Measurements from ENCODE around the gene WNT3.
"Not testable (repeated sequence)": the region's sequence is repeated elsewhere in the genome, so short reads cannot be mapped to it uniquely, and the experiment has no call there.

Gene WNT3

DNA sequence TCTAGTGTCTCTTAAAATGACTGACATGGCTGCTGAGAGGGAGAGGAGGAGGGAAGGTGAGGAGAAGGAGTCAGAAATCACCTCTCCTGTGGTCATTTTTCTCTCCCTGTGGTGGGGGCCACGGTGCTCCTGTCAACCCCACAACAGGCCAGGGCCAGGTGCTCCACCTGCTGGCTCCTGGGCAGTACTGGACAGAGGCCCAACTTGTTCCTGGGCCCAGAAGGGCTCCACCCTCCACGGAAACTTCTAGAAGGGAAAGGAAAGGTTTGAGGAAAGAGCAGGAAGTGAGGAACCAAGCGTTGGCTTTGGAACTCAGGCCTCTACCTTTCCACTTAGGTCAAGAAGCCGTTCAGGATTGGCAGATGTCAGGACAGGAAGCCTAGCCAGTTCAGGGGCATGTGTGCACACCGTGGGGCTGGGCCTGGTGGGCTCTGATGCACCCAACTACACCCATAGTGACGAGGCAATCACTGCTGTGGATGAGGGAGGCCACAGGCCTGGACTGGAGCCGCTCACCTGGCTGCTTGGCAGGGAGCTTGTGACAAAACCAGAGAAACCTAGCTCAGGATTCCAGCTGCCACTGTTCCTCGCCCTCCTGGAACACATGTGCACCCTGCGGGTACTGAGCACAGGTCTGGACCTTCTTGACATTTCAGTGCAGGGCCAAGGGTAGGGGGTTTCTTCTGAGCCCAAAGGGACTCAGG is 36.1 kb downstream of the WNT3 start:
- DNase-seq = no peak

DNA sequence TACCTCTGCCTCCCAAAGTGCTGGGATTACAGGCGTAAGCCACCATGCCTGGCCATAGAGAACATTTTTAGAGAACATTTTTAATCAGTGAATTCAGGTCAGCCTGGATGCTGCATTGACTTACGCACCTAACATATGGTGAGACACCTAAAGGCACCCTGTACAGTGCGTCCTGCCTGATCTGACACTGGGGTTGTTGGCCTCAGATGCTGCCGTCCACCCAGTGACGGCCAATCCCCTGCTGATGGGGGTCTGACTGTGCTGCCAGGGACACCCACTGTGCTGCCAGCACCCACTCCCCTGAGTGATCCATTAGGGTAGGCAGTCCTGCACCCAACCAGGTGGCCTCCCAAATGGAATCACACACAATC is 38.5 kb downstream of the WNT3 start:
- no peak for DNase-seq

DNA sequence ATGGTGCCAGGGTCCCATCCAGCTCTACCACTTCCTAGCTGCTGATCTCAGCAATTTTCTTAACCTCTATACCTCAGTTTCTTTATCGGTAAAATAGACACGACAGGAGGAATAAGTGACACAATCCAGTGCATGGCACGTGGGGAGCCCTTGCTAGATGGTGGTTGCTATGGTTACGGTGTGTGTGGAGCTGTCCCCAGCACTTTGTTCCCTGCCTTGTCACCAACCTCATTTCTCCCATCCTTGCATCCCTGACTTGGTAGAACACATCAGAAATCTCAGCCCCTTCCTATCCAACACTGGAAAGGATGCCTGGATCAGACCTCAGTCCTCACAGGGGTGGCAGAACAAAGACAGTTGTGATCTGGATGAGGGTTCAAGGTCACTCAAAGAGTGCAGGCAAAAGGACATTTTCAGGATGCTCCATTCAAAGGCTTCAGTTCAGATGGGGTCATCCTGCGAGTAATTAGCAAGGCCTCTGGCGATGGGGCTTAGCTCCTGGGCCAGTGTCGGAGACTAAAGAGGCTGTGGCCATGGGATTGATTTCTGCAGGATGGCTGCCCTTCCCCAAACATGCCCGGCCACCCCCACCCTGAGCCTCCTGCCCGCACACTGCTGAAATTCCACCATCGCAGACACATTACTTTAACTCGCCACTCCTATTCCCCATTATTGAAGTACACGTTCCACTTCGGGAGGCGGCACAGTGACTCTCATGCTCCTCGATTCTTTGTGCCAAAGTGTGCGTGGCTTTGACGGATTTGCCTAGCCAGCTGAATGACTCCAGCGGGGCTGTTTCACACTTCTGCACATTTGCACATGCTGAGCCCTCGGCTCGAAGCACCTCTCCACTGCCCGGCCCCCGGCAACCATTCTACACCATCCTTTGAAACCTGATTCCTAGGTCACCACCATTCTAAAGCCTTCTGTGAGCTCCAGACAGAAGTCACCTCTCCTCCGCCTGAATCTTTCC is 40.3 kb downstream of the WNT3 start:
- DNase-seq = no peak

DNA sequence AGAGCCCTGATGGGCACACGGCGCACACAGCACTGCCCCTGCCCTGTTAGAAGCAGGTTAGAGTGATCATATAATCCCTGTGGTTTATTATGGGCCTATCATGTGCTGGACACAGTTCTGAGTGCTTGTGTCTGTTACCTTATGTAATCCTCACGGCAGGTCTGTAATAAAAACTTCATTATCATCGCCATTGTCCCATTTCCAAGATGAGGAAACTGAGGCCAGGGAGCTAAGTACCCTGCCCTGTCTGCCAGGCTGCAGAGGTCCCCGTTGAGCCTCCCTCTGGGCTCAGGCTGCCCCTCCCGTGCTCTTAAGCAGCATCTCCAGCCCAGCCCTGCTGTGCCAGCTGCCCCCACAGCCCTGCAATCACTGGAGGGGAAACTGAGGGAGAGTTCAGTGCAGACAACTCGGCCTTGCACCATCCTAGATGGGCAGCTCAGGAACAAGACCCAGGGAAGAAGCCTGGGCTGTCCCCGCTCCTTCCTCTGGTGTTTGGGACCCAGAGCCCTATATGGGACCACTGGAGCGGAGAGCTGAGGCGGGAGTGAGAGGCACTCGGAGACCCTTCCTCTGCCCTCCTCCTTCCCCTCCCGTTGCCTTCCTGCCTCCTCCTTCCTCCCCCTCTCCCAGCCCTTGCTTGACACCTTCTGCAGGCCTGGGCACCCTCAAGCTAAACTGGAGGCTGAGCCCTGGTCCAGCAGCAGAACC is 42.0 kb downstream of the WNT3 start:
- no peak for DNase-seq

DNA sequence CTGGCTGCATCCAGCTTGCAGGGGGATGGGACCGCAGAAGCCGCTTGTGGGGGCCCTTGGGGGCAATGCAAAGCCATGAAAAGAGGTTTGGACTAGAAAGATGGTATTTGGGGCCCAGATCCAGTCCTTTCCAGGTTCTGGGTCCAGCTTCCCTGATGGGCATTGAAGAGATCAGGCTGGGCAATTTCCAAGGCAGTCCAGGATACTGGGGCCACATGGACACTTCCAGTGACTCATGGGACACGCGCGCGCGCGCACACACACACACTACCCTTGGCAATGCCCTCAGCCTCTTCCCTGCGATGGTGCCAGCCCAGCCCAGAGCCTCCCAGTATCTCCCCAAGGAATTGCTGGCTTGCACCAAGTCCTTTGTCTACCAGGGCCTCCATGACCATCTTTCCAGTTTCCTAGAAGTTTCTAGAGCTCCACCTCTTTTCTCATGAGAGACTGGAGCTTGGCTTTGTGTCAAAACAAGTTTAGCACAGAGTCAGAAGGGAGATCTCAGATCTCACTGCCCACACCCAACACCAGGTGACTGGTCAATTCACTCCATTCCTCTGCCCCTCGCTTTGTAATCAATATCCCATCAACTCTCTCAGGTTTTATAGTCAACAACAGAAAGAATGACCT is 44.3 kb downstream of the WNT3 start:
- no peak for DNase-seq

DNA sequence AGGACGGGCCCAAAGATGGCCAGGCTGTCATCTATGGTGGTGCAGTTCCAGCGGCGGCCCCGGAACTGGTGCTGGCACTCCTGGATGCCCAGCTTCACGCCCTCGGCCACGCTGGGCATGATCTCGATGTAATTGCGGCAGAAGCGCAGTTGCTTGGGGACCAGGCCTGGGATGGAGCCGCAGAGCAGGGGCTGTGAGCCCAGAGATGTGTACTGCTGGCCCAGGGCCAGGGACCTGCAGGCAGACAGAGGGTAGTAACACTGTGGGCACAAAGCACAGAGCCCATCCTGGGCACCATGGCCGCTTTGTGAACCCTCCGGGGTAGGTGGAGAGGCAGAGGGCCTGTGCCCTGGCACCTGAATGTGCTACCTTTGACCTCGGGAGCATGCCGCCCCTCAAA is 44.8 kb downstream of the WNT3 start:
- no peak for DNase-seq

DNA sequence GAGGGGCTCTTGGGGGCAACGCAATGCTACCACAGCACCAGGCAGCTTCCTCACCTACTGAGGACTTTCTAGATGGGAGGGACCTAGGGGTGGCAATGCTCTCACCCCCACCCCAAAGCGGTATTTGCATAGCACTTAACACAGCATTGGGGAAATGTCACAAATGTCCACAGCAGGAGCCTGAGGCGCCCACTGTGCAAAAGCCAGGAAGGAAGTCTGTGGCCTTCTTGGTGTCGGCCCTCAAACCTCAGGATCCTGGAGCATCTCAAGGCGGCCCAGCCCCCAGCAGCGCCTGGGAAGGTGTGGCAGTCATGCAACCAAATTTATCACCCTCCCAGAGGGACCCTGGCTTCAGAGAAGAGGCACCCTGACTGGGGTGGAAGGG is 45.3 kb downstream of the WNT3 start:
- no peak for DNase-seq

DNA sequence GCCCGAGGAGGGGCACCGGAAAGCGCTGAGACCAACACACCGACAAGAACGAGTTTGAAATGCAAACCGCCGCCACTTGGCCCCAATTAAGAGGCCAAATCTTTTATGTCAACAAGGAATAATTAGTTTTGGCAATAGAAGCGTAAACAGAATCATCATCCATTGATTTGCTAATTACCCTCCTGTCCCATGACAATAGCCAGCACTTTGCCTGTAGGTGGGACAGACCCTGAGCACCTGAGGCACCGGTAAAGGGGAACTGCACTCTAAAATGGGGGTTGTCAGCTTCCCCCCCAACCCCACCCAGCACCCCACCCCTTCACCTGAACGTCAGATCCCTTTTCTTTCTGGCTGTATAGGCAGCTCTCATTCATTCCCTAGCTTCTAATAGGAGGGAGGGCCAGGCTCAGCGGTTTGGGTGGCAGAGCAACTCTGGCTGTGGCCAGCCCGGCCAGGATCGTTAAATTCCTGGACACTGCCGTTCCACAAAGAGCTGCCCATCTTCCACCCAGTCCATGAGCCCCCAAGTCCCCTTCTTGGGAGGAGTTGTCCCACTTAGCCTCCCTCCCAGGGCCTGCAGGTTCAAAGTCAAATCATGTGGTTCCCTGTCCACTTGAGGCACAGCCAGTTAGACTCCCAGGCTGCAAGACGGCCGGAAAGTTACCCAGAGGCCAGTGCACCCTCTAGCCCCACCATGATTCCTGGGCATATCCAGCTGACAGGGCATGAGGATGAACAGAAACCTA is 45.8 kb downstream of the WNT3 start:
- no peak for DNase-seq

DNA sequence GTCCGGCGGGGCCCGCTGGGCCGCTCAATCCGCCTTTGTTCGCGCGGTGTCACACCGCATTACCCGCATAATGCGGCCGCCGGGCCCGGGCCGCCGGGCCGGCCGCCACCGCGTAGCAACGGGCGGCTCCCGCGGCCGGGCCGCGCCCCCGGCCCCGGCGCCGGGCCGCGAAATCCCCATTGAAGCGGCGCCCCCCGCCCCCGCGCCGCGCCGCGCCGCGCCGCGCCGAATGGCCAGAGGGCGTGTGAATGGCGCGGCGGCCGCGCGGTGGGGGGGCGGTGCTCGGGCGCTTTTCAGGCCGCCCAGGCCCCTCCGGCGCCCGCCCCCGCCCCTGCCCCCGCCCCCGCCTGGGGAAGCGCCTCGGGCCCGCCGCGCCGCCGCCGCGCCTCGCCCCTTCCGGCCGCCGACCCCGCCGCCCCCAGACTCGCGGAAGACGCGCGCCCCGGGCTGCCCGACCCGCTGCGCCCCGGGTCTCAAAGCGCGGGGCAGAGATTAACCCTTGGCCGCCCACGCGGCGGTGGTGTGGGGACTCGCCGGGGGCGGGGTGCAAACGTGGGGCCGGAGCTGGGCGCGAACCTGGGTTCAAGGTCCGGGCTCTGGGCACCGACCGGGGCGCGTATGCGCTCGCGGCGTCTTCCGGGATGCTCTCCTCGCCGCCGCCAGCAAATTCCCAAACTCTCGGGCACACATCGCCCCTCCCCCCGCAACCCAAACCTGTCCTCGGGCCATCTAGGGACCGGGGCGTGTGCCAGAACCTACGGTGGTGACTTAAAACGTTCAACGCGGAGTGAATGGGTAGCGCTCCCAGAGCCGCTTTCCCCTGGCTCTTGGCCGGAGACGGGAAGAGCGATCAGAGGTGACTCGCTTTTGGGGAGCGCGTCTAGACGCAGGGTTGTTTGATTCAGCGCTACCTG is 46.7 kb downstream of the WNT3 start:
- peak; percentile 56 for DNase-seq

DNA sequence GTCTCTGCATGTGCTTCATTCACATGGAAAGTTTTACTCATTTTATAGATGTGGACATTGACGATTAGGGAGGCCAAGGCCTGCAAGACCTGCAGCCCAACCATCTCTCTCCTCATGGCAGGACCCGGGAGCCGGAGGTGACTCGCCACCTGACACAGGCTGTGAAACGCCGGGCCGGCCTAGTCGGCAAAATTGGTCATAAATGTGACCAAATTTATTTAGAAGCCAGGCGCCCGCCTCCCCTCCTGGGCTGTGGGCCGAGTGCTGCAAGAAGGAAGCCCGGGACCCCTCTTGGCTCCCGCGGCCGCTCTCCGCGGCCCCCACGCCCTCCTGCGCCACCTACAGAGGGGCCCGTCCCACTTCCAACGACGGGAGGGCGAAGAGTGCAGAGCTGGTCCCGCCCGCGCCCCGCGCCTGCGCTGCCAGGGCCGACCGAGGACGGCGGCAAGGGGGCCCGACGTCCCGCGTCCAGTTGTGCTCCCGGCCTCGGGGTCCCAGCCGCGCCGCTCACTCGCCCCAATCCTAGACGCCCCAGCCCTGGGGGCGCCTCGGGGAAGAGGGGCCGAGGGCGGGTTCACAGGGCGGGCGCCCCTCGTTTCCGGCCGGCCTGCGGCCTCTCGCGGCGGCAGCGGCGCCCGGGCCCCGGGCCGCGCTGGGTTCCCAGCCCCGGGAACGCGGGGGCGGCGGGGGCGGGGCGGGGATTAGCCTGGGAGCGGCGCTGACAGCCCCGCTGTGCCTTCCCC is 47.5 kb downstream of the WNT3 start:
- peak; percentile 66 for DNase-seq

DNA sequence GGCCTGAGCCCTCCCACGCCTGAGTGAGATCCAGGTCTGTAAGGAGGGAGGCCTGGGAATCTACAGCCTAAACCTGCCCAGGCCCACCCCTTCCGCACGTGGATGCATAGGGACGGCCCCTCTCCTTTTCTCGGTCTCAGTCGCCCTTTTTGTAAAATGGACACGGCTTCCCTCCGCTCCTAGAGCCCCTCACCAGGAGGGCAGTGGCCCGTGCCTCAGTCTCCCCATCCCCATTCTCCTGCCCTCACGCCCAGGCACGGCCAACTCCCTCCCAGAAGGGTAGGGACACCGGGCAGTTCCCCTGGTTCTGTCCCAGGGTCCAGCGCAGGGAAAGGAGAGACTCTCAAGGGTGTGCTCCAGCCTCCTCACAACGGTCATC is 48.1 kb downstream of the WNT3 start:
- no peak for DNase-seq

DNA sequence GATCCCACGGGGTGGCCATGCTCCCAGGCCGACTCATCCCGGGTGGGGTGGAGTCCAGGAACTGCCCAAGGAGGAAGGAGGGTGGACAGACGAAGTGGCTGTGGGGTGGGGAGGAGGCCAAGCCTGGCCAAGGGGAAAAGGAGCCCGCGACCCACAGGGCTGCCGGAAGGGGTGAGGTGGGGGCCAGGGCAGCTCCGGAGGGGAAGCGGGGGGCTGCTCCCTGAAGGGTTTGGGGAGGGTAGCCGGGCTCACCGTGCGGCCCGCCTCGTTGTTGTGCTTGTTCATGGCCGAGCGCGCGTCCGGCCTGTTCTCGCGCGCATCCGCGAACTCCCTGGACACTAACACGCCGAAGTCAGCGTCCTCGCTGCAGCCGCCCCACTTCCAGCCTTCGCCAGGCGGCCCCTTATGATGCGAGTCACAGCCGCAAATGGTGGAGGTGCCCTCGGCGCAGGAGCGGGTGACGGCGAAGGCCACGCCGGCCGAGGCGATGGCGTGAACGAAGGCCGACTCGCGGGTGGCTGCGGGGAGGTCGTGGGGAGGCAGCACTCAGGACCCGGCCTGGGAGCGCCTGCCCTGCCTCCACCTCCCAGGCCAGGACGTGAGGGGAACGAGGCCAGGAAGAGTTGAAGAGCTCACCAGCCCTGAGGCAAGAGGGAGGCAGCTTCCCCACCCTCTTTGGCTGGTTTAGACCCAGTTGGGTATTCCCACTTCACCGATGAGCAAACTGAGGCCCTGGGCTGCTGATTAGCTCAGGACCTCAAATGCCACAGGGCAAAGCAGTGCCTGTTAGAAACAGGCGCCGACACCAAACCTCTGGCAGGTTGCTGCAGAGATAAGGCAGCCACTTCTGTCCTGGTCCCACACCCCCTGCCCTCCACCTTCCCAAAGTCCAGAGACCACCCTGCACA is 48.7 kb downstream of the WNT3 start:
- DNase-seq = peak; percentile 55

DNA sequence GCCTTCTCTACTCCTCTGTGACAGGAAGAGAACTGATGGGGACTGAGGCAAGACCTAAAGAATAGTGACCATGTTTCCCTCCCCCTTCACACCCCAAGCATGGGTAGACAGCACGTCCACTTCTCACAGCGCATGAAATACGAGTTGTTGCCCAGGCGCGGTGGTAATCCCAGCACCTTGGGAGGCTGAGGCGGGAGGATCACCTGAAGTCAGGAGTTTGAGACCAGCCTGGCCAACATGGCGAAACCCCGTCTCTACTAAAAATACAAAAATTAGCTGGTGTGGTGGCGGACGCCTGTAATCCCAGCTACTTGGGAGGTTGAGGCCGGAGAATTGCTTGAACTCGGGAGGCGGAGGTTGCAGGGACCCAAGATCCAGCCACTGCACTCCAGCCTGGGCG is 49.6 kb downstream of the WNT3 start:
- DNase-seq = not testable (repeated sequence)

DNA sequence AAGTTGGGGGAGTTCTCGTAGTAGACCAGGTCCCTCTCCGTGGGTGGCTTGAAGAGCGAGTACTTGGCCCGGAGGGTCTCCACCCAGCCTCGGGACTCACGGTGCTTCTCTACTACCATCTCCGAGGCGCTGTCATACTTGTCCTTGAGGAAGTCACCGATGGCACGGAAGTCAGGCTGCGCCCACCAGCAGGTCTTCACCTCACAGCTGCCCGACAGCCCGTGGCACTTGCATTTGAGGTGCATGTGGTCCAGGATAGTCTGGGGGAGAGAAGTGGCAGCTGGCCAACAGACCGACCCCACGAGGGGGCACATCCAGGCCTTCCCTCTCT is 50.0 kb downstream of the WNT3 start:
- no peak for DNase-seq

DNA sequence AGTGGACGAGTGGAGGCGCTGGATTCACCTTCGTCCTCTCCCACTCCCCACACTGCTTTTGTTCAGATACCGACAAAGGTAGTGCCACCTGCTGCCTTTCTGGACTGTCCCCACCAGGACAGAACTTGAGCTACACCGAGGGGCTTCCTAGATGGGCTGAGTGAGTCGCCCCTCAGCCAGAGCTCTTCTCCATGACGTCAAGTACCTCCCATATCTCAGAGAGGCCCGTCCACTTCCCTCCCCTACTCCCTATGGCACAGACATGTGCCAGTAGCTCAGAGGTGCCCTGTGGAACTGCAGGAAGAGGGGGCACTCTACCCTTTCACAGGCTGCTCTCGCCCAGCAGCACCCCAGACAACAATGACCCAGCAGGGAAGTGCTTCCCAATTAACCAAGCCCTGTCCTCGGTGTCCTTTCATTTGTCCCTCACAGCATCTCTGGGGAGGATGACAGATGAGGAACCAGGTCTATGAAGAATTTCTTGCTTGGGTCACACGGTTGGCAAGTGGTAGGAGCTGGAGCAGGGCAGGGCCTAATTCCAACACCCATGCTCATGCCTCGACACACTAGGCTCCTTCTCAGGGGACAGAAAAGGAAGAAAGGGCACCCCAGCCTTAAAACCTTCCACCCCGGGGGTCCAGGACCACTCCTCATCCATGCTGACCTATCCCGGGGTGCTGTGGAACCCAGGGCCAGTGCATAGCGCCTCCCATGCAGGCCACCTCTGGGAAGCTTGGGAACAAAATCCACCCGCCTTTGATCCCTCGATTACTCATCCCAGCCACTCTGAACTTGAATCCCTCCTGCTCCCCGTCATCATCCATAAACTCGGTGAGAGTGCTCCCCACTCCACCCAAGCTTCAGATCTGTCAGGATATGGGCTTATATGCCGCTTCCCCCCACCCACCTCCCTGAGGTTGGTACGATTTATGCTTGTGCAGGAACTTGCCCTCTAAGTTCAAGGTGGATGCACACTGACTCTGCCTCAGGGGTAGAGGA is 51.7 kb downstream of the WNT3 start:
- no peak for DNase-seq

DNA sequence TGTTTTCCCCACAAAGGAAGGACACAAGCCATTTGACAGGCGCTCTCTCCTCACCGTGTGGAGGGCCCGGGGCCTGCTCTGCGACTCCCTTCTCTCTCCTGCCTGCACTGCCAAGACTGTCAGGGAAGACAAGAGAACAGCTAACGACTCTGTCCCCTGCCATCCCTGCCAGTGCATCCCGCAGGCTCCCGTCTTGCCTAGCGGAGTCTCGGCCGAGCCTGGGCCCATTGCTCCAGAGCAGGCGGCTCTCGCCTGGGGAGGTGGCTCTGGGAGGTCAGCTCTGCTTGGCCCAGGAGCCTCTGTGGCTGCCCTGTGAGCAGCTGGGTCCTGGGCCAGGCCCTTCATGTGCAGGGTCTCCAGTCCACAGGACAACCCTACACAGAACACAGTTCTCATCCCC is 53.0 kb downstream of the WNT3 start:
- DNase-seq = no peak

DNA sequence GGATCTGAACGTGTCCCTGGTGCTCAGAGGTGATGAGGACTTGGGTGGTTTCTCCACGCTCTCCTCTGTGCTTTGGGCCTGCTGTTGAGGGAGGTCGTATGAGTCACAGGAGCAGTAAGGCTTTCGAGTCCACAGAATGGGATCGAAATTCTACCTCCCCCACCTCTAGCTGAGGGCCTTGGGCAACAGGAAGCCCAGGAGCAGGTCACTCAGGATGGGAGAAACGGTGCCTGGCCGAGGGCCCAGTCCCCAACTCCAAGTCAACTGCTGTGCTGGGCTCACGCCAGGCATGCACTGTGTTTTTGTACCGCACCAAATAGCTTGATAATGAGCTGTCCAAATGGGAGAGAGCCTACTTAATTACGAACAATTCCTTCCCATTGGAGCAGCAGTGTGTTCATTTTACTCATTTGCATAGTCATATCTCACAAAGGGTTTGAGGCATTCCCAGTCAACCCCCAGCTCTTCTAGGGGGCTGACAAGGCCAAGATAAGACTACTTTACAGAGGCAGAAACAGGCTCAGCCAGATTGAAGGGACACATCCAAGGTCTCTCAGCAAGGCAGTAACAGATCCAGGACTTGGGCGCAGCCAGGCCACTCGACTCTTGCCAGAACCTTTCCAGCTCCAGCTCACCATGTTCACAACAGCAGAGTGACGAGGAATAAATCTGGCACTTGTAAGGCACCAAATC is 53.6 kb downstream of the WNT3 start:
- DNase-seq = no peak
